Measurements from ENCODE around the gene CSTB. TPM values are rescaled to one million over a fixed set of nuclear protein-coding genes. Genes with fewer than 3 reads are reported as not detected.

CSTB gene
- total RNA-seq, 1 donor from 2014 or later = 56.5 TPM

DNA sequence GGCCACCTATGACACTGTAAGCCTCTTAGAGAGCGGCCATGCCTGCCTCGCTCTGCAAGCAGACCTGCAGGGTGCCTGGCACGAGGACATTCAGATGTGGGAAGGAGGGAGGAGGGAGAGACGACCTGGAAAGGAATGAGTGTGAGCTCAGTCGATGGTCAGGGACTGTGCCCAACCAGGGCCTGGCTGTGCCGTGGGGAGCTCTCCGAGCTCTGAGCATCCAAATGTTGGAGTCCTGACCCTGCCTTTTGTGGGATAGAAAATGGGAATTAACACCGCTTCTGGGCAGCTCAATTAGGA is 7.3 kb downstream of the CSTB start:
- TF ChIP-seq, protein P1, sequence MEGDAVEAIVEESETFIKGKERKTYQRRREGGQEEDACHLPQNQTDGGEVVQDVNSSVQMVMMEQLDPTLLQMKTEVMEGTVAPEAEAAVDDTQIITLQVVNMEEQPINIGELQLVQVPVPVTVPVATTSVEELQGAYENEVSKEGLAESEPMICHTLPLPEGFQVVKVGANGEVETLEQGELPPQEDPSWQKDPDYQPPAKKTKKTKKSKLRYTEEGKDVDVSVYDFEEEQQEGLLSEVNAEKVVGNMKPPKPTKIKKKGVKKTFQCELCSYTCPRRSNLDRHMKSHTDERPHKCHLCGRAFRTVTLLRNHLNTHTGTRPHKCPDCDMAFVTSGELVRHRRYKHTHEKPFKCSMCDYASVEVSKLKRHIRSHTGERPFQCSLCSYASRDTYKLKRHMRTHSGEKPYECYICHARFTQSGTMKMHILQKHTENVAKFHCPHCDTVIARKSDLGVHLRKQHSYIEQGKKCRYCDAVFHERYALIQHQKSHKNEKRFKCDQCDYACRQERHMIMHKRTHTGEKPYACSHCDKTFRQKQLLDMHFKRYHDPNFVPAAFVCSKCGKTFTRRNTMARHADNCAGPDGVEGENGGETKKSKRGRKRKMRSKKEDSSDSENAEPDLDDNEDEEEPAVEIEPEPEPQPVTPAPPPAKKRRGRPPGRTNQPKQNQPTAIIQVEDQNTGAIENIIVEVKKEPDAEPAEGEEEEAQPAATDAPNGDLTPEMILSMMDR (IDR thresholded peaks at IDR 0.05) = no peak
- H3K27ac Mint-ChIP-seq (ENCODE audit: unreplicated experiment) = peak overlapping the region; percentile 91
- peaks cover 5% of the 10 kb centered on the region for H3K36me3 Mint-ChIP-seq (ENCODE audit: low read depth)
- no peaks in the 10 kb centered on the region for H3K27me3 Mint-ChIP-seq (ENCODE audit: low read depth)
- H3K4me1 Mint-ChIP-seq (ENCODE audit: low read depth) = peaks cover 29% of the 10 kb centered on the region
- no peaks in the 10 kb centered on the region for H3K9me3 Mint-ChIP-seq (ENCODE audit: low read depth)
- no peak overlapping the region for H3K4me3 Mint-ChIP-seq (ENCODE audit: unreplicated experiment)
- DNase-seq (ENCODE audit: low spot score) = no peak

DNA sequence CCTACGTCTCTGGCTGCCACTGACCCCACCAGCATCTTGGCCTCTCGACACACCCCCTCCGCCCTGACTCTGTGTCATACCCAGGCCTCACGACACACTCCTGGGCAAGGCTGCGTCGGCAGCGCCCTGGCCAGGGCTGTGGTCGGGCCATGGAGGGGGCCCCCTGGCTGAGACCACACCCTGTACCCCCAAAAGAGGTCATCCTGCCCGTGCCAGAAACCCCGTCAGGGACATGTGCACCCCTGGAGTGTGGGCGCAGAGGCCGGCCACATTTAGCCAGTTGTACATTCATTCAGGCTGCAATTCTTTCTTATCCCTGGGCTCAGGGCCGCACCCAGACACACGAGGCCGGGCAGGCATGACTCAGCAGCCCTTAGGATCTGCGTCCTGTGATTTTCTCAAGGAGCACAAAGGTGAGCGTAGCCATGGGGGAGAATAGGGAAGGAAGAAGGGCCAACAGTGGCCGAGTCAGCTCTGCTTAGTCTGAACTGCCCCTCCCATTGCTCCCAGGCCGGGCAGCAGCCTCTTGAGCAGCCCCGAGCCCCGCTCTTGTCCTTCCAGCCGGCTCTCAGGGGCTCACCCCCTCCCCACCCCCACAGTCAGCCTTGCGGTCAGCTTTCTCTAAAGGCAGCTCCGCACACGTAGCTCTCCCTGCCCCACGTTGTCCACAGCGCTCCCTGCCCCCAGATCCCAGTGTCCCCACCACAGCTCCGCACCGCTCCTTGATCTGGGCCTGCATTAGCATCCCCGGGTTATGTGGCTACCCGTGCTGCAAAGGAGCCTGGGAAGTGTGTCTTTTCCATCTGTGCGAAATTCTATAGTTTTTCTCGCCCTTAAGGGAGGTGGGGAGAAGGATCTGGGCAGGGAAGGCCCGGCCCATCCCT is 7.9 kb downstream of the CSTB start:
- Mint-ChIP-seq H3K27ac (ENCODE audit: unreplicated experiment) (peak overlapping the region; percentile 91), H3K4me1 (ENCODE audit: low read depth) (peaks cover 28% of the 10 kb centered on the region), H3K9me3 (ENCODE audit: low read depth) (no peaks in the 10 kb centered on the region), H3K4me3 (ENCODE audit: unreplicated experiment) (no peak overlapping the region), H3K27me3 (ENCODE audit: low read depth) (no peaks in the 10 kb centered on the region), H3K36me3 (ENCODE audit: low read depth) (peaks cover 4% of the 10 kb centered on the region)
- DNase-seq (ENCODE audit: low spot score) = no peak
- TF ChIP-seq, protein P1 (IDR thresholded peaks at IDR 0.05) = no peak

DNA sequence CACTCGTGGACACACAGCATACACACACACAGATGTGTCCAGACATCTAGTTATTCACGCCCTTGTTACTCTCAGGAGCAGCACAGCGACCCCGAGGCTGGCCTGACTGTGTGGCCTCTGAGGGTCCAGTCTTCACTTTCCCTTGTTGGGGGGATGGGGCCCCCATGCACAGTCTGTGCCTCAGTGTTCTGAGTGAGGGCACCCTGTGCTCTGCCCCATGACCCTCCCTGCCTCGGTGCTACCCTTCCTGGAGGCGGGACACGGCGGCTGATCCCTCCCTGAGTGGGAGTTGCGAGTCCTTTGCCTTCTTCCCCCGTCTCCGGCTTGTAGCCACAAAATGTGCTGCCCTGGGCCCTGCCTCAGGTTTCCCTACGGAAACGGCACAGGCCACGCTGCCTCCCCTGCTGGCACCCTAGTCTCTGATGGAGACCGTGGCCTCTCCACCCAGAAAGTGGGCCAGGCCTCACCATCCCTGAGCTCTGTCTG is 8.6 kb downstream of the CSTB start:
- Mint-ChIP-seq H3K36me3 (ENCODE audit: low read depth) (peaks cover 4% of the 10 kb centered on the region), H3K9me3 (ENCODE audit: low read depth) (no peaks in the 10 kb centered on the region), H3K27me3 (ENCODE audit: low read depth) (no peaks in the 10 kb centered on the region), H3K27ac (ENCODE audit: unreplicated experiment) (peak overlapping the region; percentile 91), H3K4me1 (ENCODE audit: low read depth) (peaks cover 28% of the 10 kb centered on the region), H3K4me3 (ENCODE audit: unreplicated experiment) (no peak overlapping the region)
- TF ChIP-seq, protein P1 (IDR thresholded peaks at IDR 0.05) = no peak
- no peak for DNase-seq (ENCODE audit: low spot score)

DNA sequence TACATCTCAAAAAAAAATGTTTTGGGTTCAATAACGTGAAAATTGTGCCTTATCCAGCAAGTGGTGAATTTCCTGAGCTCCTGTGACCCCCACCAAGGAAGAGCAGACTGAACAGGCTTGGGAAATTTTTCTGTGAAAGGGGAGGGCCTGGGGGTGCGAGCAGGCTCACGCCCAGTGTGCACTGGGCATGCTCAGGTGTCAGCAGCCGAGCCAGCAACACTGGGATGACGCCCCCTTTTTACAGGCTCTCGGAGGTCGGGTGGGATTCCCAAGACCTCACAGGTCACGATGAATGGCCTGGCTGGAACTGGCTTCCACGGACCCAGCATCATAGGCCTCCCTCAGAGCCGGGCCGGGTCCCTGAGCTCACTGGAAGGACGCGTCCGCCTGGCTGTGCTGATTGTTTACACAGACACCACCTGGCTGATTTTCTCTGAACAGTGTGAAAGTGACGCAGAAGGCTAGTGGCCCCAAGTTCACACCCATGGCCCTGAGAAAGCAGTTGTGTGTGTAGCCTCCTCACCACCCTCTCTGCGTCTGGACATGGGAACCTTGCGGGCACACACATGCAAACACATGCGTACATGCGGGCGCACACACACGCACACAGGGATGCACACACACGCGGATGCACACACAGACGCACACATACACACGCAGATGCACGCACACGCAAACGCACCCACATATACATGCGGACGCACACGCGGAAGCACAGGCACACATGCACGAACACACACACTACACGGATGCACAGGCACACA is 9.2 kb downstream of the CSTB start:
- peak overlapping the region; percentile 91 for H3K27ac Mint-ChIP-seq (ENCODE audit: unreplicated experiment)

More for the DNA sequence above, 9.2 kb downstream of the CSTB start:
- Mint-ChIP-seq H3K27me3 (ENCODE audit: low read depth) (no peaks in the 10 kb centered on the region), H3K4me1 (ENCODE audit: low read depth) (peaks cover 28% of the 10 kb centered on the region), H3K4me3 (ENCODE audit: unreplicated experiment) (no peak overlapping the region), H3K9me3 (ENCODE audit: low read depth) (no peaks in the 10 kb centered on the region), H3K36me3 (ENCODE audit: low read depth) (peaks cover 5% of the 10 kb centered on the region)
- no peak for DNase-seq (ENCODE audit: low spot score)
- TF ChIP-seq, protein P1 (IDR thresholded peaks at IDR 0.05) = no peak

Measured in chondrocyte (in vitro differentiated cells).